Bronchial epithelial cell (primary cell): ENCODE results near the gene SRRD. TPM values are rescaled to one million over a fixed set of nuclear protein-coding genes. Genes with fewer than 3 reads are reported as not detected.
A peak's percentile ranks its signal among the peaks of the same experiment; 100 is the strongest.

ENCODE experiments used
- DNase-seq: peaks from one replicate; pipeline ENCODE4 v3.0.0-alpha.2; 2010; ENCODE audit warnings: low read depth
- FAIRE-seq: peaks from 2 replicates; lab custom pipeline; 2011; peaks lifted over from hg19 to GRCh38; lab: Jason Lieb, UNC
- H3K27me3 ChIP-seq: 2 replicates; pipeline ENCODE4 v1.5.1; 2011; ENCODE audit warnings: low read length; ENCODE audit not compliant: control insufficient read depth, insufficient read depth
- H3K36me3 ChIP-seq: 2 replicates; pipeline ENCODE4 v1.5.1; 2011; ENCODE audit warnings: low read length; ENCODE audit not compliant: control insufficient read depth, insufficient read depth
- H3K4me3 ChIP-seq: 2 replicates; pipeline ENCODE4 v1.5.1; 2011; ENCODE audit warnings: mild to moderate bottlenecking, low read depth, low read length, control low read depth
- total RNA-seq: library from RNA; depleted of rRNA; stranded (reverse); fragments of >200 nt; gene quantifications from 2 replicates; pipeline ENCODE4 v1.2.1, GENCODE V29; 2014
- TF ChIP-seq, protein P1 (sequence below): IDR thresholded peaks from 2 replicates; pipeline ENCODE4 v1.5.1; 2011; ENCODE audit warnings: mild to moderate bottlenecking, moderate library complexity, low read length, control low read depth, inconsistent platforms; ENCODE audit not compliant: insufficient read depth, severe bottlenecking

The SRRD gene
- total RNA-seq, 1 donor from 2014 or later = 26.6 TPM

DNA sequence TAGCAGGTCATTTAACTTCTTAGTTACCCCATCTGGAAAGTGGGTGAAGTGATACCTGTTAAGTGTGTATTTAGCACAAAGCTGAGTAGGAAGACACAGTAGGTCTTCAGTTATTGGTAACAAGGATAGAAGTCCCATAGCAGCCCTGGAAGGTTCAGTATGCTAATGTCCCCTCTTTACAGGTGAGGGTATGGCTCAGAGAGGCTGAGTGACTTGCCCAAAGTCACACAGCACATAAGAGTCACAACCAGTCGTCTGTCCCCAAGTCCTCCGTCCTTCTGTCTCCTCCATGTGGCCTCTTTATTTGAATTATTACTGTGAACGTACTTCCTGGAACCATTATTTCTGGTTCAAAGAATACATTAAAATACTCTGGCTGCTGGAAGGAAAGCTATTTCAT lies 44.1 kb upstream of the SRRD start:
- FAIRE-seq = no peak
- TF ChIP-seq, protein P1, sequence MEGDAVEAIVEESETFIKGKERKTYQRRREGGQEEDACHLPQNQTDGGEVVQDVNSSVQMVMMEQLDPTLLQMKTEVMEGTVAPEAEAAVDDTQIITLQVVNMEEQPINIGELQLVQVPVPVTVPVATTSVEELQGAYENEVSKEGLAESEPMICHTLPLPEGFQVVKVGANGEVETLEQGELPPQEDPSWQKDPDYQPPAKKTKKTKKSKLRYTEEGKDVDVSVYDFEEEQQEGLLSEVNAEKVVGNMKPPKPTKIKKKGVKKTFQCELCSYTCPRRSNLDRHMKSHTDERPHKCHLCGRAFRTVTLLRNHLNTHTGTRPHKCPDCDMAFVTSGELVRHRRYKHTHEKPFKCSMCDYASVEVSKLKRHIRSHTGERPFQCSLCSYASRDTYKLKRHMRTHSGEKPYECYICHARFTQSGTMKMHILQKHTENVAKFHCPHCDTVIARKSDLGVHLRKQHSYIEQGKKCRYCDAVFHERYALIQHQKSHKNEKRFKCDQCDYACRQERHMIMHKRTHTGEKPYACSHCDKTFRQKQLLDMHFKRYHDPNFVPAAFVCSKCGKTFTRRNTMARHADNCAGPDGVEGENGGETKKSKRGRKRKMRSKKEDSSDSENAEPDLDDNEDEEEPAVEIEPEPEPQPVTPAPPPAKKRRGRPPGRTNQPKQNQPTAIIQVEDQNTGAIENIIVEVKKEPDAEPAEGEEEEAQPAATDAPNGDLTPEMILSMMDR = no peak

GRCh38 chr22:26442086-26442756 lies 41.5 kb upstream of the SRRD start:
- Histone ChIP-seq H3K27me3 (no peaks in the 10 kb centered on the region), H3K4me3 (no peak overlapping the region), H3K36me3 (no peaks in the 10 kb centered on the region)
- TF ChIP-seq, protein P1 = no peak
- no peak for FAIRE-seq
- DNase-seq = peak; percentile 30

More for the DNA sequence above, 44.1 kb upstream of the SRRD start:
- DNase-seq = no peak
- Histone ChIP-seq H3K36me3 (no peaks in the 10 kb centered on the region), H3K27me3 (no peaks in the 10 kb centered on the region), H3K4me3 (no peak overlapping the region)

DNA sequence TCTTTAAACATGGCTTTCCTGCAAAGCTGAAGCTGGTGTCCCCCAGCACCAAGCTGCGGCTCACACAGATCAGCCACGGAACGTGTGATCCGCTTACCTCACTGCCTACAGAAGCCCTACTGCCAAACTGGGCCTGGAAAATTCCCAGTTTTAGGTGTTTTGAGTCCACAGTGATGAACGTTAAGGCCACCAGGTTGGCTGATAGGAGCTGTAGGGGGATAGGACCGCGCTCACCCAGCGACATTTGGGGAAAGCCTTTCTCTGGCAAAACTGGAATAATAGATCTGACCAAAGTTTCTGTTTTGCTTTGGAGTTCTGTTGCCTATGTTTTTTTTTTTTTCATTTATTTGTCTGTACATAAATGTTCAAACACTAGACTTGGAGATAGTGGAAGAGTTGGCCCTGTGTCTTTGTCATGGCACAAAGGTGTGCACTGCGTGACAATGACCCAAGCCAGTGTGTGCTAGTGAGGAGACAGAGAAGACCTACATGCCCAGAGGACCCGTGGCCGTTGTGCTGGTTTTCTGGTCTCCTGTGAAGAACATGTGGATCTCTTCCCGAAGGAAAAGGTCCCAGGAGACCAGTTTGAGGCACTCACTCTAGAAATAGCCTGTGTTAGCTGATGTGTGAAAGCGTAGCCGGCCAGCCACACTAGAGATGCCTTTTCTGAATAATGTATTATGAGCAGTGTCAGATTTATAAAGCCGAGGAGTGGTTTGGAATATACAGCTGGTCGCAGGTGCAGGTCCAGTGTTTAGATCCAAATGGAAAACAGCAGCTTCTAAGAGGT lies 39.6 kb upstream of the SRRD start:
- no peak for DNase-seq
- peak; percentile 18 for FAIRE-seq
- Histone ChIP-seq H3K4me3 (no peak overlapping the region), H3K36me3 (no peaks in the 10 kb centered on the region), H3K27me3 (no peaks in the 10 kb centered on the region)
- TF ChIP-seq, protein P1 = no peak

DNA sequence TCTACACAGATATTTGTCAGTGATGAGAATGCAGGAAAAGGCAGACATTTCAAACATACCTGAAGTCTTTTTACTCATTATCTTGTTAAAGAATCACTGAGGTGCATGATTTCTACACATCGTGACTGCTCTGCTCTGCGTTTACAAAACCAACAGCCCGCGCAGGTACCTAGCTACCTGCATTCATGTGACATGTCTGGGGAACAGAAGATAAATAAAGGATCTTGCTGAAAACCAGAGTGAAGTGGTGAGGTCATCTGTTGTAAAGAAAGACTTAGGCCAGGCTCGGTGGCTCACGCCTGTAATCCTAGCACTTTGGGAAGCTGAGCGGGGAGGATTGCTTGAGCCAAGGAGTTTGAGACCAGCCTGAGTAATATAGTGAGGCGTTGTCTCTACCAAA lies 38.9 kb upstream of the SRRD start:
- no peaks in the 10 kb centered on the region for H3K27me3 ChIP-seq
- H3K4me3 ChIP-seq = no peak overlapping the region
- no peak for FAIRE-seq
- TF ChIP-seq, protein P1 = no peak
- no peaks in the 10 kb centered on the region for H3K36me3 ChIP-seq
- peak; percentile 10 for DNase-seq

DNA sequence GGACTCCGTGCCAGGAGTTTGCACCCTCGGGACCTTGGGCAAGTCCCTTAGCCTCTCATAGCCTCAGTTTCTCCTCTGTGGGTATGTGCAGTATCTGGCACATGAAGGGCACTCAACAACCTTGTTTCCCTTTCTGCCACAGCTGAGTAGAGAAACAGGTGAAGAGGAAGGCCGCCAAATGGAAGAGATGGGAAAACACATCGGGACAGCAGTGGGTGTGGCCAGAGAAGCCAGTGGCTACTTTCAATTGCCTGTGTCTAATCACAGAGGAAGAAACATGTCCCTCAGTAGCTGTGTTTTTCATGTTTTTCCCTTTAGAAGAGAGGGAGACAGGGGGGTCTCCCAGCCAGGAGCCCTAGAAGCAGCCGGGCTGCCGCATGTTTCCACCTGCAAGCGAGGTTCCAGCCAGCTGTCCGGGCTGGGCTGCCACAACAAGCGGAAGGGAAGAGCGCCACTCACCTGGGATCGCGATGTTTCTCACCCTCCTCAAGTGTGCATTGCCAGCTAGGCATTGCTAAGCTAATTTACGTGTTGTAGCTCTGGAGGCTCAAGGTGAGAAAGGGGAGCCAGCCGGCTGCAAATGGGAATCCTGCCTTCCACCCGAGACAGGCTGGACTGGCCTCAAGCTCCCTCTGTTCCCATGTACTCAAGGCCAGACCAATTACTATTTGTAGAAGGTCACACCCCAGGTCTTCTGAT lies 38.0 kb upstream of the SRRD start:
- Histone ChIP-seq H3K4me3 (no peak overlapping the region), H3K27me3 (no peaks in the 10 kb centered on the region), H3K36me3 (no peaks in the 10 kb centered on the region)
- FAIRE-seq (no peak), DNase-seq (no peak)
- TF ChIP-seq, protein P1 = no peak
